NCI-H526 treated with DMSO at 0.1 percent for 48 hours (cell line): ENCODE measurements around the gene TMEM270.
"Not testable (repeated sequence)": the region's sequence is repeated elsewhere in the genome, so short reads cannot be mapped to it uniquely, and the experiment has no call there.

ENCODE experiments used
- DNase-seq: peaks from one replicate; lab custom pipeline; 2025; lab: John Stamatoyannopoulos, UW

Gene TMEM270

GRCh38 chr7:73861305-73861704 lies 346 bp downstream of the TMEM270 start:
- no peak for DNase-seq

- DNase-seq = no peak
These were observed 4.2 kb downstream of the TMEM270 start for GRCh38 chr7:73864981-73865711.

- DNase-seq = no peak
These were observed 4.9 kb downstream of the TMEM270 start for GRCh38 chr7:73865738-73866445.

- DNase-seq = no peak
These were observed 5.4 kb downstream of the TMEM270 start for GRCh38 chr7:73866446-73866767.

DNA sequence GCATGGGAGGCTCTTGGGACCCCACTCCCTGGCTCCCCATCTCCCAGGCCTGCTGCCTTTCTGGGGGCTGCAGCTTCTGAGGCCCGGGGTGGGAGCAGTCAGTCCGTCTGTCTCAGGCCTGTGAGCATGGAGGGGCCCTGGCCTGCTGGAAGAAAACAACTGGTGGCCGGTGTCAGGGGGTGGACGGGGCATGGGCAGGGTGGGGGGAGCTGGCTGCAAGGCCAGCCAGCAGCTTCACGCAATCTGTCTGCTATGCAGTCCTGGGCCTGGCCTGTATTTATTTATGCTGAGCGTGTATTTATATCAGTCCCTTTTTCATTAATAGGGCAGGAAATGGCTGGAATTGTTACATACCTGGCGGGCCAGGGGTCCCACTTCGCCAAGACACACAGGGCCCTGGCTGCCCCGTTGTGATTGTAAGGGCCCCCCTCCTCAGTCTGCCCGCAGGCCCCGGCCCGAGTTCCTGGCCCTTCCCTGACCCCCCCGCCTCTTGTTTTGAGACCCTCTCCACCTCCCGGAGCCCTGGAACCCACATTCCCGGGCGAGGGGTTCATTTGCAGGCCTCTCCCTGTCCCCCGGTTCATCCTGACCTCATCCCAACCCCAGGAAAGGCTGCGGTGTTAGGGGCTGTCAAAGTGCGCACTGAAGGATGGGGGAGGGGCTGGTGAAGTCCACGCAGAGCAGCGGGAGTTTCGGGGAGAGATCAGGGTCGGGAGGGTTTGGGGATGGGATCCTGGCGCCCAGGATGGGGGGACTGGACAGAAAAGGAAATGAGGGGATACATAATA lies 8.2 kb downstream of the TMEM270 start:
- DNase-seq = no peak

- no peak for DNase-seq
These were observed 9.1 kb downstream of the TMEM270 start for GRCh38 chr7:73870041-73870492.

DNA sequence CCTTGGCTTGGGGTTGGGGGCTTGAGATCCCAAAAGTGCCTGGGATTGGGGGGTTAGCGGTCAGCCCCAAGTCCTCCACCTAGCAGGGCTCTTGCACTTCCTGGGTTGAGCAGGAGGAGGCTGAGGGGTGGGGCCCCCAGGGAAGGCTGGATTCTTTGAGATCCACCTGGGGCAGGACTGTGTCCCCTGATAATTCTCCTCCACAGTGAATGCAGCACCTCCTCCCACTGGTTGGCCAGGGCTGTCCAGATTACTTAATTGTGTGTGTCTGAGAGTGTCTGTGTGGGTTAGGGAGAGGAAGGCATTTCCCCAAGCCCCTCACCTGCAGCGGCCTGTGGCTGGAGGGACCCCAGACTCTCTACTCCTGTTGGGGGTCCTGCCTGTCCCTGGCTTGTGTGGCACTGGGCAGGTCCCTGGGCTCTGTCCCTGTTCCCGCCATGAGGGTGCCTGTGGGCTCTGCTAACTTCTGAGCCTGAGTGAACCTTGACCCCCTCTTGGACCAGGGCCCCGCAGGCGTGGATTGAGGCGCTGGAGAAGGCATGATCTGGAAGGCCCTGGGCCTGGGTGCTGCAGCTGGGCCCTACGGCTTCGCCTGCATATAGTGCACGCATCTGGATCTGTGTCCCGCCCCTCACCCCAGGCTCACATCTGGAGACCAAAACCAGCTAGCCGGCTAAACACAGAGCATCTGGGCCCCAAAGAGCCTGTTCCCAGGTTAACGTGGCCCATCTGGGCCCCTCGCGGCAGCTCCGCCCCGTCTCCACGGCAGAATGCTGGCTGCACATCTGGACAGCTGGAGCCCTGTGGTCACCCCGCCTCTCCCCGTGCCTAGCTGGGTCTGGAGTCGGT lies 10.4 kb downstream of the TMEM270 start:
- DNase-seq = no peak

DNA sequence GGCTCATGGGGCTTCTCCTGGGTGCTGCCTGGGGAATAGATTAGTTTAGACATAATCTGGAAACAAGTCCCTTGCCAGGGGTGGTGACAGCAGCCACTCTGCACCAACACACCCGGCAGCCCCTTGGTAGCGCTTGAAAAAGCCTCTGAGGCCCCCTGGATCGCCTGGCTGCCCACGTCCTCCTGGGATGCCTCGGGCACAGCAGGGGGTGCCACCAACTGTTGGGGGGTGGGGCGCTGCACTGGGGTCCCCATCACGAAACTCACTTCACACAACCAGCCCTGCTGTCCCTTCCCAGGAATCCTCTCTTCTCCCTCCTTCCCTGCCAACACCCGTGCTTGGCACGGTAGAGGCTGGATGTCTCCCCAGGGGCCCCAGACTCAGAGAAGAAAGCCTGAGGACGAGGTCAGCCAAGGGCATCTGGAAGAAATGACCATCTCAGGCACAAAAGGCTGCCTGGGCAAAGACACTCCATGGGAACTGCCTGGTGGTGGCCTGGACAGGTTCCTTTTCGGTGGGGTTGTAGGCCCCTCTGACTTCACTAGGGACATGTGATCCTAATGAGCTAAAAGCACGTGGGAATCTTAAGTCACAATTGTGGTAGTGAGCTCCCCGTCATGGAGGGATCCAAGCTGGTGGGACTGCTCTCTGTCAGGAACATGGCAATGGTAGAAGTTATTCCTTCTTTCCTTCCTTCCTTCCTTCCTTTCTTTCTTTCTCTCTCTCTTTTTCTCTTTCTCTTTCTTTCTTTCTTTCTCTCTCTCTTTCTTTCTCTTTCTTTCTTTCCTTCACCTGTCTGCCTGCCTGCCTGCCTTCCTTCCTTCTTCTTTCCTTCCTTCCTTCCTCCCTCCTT lies 11.3 kb downstream of the TMEM270 start:
- DNase-seq = no peak

DNA sequence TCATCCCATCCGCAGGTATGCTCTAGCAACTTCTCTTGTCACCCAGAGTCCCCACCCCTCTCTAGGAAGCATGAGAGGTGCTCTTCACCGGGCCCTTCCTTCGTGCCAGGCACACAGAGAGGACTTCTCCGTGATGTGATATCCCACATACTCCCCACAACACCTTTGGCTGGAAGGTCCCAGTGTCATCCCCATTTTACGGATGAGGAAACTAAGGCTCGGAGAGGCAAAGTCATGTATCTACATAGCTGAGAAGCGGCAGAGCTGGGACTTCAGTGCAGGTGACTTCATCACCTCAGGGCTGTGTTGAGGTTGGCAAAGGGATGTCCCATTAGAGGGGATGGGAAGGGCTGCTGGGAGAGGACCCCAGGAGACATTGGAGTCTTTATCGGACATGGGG lies 15.4 kb downstream of the TMEM270 start:
- DNase-seq = no peak

- no peak for DNase-seq
These were observed 16.0 kb downstream of the TMEM270 start for GRCh38 chr7:73876973-73877372.

- no peak for DNase-seq
These were observed 19.2 kb downstream of the TMEM270 start for GRCh38 chr7:73879977-73880681.

- DNase-seq = no peak
These were observed 19.9 kb downstream of the TMEM270 start for GRCh38 chr7:73880755-73881328.

DNA sequence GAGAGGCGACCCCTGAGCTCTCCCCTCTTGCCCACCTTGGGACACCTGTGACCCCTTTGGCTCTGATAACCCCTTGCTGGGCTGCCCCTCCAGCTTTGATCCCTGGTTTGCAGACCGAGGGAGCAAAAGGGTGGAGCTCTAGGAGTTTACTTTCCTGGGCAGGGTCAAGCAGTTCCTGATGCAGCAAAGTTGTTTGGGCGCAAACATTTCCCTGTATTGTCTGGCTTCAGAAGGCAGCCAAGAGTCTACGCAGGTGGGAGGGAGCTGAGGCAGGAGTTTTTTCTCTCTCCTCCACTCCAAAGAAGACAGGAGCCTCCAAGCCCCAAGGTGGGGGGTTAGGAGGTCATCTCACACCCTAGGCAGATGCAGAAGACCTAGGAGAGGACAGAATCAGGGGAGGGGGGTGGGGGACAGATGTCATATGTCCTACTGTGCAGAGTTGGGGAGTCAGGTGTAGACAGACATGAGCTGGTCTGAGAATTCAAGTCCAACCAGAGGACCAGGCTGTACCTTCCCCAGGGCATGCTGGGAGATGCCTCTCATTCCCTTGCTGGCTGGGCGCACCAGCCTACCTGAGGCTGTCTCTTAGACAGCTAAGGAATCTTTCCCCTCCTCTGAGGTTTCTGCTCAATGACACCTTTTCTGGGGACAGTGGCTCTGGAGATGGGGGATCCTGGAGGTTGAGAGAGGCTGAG lies 20.5 kb downstream of the TMEM270 start:
- DNase-seq = no peak

DNA sequence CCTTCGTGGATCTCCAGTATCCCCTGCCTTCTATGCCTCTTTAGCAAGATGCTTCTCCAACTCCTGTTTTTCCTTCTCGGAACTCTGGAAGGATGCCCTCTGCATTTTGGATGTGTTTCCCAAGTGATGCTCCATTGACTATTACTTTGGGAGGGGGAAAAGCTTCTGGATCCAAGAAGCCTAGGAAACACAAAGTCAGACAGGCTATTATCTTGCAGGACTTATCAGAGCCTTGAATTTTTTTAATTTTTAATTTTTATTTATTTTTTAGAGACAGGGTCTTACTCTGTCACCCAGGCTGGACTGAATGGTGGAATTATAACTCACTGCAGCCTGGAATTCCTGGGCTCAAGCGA lies 21.1 kb downstream of the TMEM270 start:
- DNase-seq = no peak

GRCh38 chr7:73884867-73885422 lies 24.0 kb downstream of the TMEM270 start:
- not testable (repeated sequence) for DNase-seq

DNA sequence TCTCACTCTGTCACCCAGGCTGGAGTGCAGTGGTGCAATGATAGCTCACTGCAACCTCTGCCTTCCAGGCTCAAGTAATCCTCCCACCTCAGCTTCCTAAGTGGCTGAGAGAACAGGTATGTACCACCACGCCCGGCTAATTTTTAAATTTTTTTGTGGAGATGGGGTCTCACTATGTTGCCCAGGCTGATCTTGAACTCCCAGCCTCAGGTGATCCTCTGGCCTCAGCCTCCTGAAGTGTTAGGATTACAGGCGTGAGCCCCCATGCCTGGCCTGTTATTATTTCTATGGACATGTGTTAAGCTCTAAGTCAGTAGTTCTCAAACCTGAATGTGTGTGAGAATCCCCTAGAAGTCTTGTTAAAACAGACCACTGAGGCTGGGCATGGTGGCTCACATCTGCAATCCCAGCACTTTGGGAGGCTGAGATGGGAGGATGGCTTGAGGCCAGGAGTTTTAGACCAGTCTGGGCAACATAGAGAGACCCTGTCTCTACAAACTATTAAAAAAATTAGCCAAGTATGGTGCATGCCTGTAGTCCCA lies 24.5 kb downstream of the TMEM270 start:
- DNase-seq = no peak

- no peak for DNase-seq
These were observed 25.2 kb downstream of the TMEM270 start for GRCh38 chr7:73885975-73886798.

DNA sequence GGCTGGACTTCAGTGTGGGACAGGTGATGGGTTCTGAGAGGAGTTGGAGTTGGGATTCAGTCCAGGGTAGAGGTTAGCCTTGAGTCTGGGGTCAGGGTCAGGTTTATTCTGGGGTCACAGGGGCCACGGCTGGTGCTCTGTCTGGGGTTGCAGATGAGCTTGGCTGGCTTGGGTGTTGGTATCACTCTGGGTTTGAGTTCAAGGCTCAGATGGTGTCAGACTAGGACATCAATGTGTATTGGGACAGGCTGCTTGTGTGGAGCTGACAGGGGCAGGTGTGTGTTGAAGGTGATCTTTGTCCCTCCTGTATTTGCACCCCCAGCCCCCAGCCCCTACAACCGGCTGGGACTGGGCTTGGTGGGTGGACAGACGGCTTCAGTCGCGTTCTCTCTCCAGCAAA lies 26.8 kb downstream of the TMEM270 start:
- DNase-seq = no peak
